Ishikawa (cell line): Measurements from ENCODE around the gene TNFAIP3.

Experiments
- CEBPB ChIP-seq: IDR thresholded peaks from 2 replicates; pipeline ENCODE4 v1.6.1; 2012
- CREB1 ChIP-seq: IDR thresholded peaks from 2 replicates; pipeline ENCODE4 v1.6.1; 2012; ENCODE audit warnings: low read depth
- EP300 ChIP-seq: IDR thresholded peaks from 2 replicates; pipeline ENCODE4 v1.6.1; 2012; ENCODE audit warnings: borderline replicate concordance
- TCF12 ChIP-seq: IDR thresholded peaks from 2 replicates; pipeline ENCODE4 v1.6.1; 2012; ENCODE audit warnings: low read depth
- YY1 ChIP-seq: IDR thresholded peaks from 2 replicates; pipeline ENCODE4 v1.6.1; 2012; ENCODE audit warnings: low read depth
- ZBTB7A ChIP-seq: IDR thresholded peaks from 2 replicates; pipeline ENCODE4 v1.6.1; 2012; ENCODE audit warnings: low read depth
- TF ChIP-seq, protein P1 (sequence below): IDR thresholded peaks from 2 replicates; pipeline ENCODE4 v1.6.1; 2012; ENCODE audit warnings: low read depth, mild to moderate bottlenecking

- TF ChIP-seq TCF12 (no peak), ZBTB7A (no peak), YY1 (no peak), CREB1 (no peak), EP300 (no peak), CEBPB (no peak)
- TF ChIP-seq, protein P1, sequence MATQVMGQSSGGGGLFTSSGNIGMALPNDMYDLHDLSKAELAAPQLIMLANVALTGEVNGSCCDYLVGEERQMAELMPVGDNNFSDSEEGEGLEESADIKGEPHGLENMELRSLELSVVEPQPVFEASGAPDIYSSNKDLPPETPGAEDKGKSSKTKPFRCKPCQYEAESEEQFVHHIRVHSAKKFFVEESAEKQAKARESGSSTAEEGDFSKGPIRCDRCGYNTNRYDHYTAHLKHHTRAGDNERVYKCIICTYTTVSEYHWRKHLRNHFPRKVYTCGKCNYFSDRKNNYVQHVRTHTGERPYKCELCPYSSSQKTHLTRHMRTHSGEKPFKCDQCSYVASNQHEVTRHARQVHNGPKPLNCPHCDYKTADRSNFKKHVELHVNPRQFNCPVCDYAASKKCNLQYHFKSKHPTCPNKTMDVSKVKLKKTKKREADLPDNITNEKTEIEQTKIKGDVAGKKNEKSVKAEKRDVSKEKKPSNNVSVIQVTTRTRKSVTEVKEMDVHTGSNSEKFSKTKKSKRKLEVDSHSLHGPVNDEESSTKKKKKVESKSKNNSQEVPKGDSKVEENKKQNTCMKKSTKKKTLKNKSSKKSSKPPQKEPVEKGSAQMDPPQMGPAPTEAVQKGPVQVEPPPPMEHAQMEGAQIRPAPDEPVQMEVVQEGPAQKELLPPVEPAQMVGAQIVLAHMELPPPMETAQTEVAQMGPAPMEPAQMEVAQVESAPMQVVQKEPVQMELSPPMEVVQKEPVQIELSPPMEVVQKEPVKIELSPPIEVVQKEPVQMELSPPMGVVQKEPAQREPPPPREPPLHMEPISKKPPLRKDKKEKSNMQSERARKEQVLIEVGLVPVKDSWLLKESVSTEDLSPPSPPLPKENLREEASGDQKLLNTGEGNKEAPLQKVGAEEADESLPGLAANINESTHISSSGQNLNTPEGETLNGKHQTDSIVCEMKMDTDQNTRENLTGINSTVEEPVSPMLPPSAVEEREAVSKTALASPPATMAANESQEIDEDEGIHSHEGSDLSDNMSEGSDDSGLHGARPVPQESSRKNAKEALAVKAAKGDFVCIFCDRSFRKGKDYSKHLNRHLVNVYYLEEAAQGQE: no peak
Measured at GRCh38 chr6:137846772-137847313, 20.2 kb upstream of the TNFAIP3 start.
